GM21360 (cell line): ENCODE measurements around the gene BCL11A.

Experiments used
- ATAC-seq: cut with Tn5 transposase; IDR thresholded peaks from one replicate; pipeline ENCODE4 v1.9.1; 2021; ENCODE audit warnings: mild to moderate bottlenecking, moderate library complexity; ENCODE audit not compliant: unreplicated experiment

Gene BCL11A

DNA sequence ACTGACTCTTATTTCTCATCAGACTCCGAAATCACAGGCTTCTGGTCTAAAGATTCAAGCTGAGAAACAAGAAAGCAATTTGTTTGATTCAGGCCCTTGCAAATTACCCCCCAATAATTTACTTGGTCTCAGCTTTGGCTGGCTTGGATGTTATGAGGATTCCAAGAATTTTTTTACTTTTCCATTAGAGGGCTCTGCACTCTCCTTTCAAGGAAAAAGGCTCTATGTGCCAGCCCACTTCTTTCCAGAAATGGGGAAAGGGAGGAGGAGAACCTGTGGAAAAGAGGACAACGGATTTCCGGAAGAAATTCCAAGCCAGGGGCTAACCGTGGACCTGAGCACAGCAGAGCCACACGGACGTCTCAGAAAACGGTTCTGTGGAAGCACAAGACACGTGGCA, 44.4 kb downstream of the BCL11A start:
- no peak for ATAC-seq

DNA sequence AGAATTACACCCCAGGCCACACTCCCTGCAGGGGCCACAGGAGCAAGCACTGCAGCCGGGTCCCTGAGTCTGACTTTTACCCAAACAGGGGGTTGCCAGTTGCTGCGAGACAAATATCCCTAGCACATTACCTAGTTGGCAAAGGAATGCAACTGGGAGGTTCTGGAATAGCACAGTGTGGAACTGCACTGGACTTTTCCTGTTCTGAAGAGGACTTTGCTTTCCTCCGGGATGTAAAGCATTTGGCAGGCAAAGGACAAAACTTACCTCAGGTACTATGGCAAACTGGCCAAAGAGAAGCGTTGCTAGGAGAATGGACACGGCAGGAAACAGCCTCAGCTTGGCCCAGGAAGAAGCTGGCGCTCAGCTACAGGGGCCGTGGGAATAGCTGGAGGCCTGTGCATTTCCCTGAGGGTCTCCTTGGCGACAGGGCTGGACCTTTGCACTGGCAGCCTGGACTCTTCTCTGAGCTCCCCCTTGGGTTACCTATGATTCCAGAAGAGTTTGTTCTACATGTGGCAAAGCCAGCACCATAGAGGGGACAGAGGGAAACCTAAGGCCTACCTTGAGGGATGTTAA, 45.0 kb downstream of the BCL11A start:
- no peak for ATAC-seq

DNA sequence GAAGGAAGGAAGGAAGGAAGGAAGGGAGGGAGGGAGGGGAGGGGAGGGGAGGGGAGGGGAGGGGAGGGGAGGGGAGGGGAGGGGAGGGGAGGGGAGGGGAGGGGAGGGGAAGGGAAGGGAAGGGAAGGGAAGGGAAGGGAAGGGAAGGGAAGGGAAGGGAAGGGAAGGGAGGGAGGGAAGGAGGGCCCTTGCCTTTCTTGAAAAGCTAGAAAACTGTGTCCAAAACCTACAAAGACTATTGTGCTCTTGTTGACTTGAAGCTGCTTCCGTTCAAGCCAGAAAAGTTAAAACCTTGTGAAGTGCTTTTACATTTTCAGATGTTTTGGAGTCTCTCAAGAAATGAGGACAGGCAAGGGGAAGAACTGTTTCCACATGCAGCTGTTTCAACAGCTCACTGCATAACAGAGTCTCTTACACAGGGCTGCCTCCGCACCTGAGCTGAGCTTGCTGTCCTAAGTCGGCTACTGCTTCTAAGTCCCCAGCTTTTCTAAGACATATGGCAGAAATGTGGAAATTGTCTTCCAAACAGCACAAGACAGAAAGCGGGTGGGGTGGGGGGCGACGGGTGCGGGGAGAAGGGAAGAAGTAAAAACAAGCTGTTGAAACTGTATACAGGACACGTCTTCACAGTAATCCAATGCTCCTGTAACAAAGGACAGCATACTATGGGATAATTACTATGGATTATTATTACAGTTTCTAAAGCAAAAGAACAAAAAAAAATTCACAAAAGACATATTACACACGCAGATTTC, 46.1 kb downstream of the BCL11A start:
- ATAC-seq: no peak

DNA sequence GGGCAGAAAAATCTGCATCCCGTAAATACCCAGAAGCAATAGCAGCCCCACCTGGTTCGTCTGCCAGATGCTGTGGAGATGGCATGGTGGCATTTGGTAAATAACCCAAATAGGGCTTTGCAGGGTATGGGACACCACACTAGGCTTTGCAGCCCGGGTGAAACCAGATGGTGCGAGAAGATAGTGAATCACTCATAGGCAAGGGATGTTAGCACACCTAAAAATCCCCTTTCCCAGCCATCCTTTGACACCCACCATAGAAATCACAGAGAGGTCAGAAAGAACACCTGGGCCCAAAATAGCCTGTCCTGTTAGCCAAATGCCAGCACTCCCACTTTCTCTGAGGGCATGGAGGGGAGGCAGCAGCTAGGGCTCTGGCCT, 47.6 kb downstream of the BCL11A start:
- ATAC-seq: peak; percentile 60

DNA sequence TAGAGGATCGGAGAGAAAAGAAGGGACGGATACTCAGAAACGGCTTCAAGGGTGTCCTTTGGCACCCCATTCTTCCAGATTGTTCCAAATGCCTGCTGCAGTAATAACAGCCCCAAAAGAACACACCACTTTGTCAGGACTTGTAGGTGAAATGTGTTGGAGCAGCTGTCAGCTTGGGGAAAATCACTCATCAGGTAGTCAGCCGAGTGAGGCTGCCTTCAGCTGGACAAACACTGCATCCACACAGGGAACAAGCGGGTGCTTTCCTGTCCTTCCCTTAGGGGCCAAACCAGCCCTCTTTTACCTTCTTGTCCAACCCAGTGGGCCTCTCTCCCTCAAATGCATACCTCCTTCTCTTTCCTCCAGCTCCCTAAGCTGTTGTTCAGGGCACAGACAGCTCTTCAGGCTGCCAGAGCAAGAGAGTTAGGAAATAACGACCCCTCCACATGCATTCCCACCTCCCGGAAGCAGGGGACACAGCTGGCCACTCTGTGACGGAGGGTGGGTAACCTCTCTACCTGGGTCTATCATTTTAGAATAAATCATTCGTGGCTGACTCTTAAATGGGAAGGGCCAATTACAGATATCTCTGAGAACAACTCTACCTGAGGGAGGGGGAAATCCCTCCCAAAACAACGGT, 48.1 kb downstream of the BCL11A start:
- no peak for ATAC-seq

DNA sequence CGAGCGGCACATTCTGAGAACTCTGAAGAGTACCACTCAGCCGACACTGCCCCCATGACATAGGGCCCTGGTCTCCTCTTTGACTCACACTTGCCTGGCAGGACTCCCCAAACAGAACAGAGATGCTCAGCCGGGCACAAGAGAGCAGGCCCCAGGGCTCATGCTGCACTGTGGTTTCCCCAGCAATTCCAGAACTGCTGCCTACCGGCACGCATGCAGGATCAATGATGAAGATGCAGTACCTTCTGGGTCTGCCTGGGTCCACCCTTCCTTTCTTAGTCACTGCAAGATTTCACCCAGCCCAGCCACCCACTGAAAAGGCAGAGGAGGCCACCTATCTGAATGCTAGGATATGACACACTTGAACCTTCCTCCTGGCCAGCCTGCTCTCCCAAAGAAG, 49.4 kb downstream of the BCL11A start:
- ATAC-seq: no peak

DNA sequence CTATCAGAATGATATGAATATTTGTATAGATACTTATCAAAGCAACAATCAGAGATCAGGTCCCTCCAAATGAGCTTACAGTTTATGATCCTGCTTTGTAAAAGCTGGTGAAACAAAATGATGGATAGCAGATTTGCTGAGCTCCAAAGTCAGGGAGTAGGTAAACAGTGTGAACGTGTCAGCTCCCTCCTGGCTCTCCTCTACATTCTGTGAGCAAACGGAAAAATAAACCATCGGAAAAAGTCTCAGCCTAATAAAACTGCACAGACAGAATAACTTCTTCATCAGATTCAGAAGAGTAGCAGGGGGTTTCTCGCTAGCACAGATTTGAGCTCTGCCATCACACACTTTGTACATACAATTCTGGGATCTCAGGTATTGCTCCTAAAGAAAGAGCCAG, 51.3 kb downstream of the BCL11A start:
- no peak for ATAC-seq

DNA sequence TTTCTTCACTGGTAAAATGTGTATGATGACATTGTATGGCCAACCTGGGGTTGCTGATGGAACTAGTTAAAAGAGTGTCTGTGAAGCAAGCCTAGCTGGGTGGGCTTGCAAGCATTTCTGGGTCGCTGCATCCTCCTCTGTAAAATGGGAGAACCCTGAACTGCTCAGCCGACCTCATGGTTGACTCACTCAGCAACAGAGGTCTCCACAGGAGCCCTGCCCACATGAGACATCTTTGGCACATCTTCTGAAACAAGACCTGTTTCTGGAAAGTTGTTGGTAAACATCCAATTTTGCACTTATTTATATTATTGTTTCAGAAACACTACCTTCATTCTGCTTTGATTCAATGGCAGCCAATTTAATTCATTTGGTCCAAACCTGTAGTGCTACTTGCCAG, 52.6 kb downstream of the BCL11A start:
- no peak for ATAC-seq

DNA sequence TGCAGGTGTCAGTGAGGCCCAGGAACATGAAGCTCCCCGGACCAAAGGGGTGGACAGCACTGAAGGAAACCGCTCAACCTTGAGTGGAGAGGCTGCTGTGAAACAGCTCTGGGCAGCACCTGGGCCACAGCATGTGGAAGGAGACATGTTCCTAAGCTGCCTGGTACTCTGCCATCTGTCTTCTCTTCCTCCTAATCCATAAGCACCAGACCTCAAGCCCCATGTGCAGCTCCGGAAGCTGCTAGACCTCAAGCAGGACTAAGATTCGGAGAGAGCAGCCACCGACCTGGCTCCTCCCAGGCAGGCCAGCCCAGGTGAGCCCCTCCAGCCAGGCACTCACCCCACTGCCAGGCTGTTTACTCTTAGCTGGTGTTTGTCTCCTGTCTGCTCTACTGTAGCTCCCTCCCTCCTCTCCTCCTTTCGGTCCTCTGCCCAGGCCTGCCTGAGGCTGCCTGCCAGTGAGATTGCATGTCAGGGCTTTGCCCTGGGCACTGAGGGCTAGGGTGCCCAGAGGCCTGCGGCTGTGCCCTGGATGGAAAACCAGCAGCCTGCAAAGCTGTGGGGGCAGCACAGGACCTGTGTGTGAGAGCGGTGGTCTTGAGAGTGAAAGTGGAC, 53.7 kb downstream of the BCL11A start:
- no peak for ATAC-seq

DNA sequence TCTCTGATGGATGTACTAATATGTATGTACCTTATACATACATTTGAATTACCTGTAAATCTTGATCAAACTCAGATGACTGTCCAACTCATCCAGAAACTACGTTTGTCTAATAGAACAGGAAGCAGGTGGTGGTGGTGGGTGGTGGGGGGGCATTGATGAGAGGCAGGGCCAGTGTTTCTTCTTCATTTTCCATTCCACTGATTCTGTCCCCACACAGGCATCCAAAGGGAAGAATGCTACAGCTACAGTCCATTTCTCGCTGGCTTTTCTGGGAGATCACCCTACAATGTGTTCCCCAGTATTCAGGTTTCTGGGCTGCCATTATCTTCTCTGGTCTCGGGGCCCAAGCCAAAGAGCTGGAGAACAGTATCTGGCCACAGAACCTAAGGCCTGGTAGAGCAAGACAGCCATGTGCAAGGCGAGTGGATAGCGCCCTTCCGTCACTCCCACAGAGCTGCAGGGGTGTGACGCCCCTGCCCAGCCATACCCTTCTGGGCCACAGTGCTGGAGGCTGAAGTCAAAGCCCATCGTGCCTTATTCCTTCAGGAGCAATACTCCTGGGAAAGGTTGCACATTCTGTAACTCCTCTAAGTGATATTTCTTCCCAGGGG, 54.5 kb downstream of the BCL11A start:
- peak; percentile 43 for ATAC-seq

DNA sequence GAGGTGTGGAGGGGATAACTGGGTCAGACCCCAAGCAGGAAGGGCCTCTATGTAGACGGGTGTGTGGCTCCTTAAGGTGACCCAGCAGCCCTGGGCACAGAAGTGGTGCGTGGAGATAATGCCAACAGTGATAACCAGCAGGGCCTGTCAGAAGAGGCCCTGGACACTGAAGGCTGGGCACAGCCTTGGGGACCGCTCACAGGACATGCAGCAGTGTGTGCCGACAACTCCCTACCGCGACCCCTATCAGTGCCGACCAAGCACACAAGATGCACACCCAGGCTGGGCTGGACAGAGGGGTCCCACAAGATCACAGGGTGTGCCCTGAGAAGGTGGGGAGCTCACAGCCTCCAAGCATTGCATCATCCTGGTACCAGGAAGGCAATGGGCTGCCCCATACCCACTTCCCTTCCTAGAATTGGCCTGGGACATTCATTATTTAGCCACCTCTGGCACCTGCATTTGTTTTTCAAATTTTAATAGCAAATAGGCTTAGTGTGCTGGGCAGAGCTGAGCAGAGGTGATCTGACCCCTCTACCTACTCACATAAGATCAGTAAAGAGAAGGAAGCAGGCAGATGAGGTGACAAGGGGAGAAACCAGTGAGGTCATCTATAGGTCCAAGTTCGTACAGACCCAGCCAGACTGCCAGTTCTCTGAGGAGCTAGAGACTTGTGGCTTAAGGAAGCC, 55.2 kb downstream of the BCL11A start:
- no peak for ATAC-seq

DNA sequence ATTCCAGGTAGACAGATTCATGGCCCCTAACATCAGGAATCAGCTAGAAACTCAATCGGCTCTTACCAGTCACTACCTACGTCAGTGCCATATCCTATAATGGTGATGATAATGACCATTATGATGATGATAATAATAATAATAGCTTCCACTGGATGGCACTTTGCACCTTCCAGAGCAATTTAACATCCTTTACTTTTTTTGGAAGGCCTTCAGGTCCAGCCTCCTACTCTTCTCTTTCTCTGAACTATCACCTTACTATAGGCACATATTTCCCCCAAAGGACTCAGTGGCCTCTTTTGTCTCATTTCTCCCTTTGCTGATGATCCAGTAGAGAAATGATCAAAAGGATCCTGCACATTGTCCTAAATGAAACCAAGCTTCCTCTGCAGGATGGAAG, 56.0 kb downstream of the BCL11A start:
- ATAC-seq: no peak

DNA sequence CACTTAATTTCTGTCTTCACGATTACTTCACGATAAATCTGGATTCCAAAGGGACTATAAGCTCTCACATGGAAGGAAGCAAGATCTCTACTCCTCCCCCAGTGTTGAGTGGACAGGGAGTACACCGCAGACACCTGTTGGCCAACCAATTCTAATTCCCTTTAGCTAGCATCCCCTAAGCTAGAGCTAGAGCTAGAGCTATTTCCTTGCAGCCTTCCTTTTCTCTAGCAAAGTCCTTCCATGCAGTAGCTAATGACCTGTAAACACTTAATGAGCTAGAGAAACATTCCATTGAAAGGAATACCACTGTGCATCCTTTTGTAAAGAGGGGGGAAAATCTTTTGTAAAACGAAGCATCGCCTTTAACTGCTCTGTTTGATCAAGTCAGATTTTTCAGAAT, 56.5 kb downstream of the BCL11A start:
- no peak for ATAC-seq

DNA sequence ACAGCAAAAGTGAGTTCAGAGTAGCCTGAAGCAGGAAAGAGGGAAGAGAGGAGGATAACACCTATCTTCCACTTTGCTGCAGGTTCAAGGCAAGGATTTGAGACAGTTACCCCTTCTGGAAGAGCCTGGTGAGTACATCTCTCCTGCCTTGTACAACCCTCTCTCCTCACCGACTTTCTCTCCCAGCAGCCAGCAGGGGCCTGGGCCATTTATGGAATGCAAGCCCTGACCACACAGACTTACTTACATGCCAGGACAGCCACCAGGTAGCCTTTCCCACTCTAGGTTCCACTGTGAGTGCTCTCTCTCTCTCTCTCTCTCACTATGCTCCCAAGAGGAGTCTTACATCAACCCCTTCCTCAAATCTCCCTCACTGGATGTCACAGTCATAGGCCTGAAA, 57.0 kb downstream of the BCL11A start:
- ATAC-seq: no peak

DNA sequence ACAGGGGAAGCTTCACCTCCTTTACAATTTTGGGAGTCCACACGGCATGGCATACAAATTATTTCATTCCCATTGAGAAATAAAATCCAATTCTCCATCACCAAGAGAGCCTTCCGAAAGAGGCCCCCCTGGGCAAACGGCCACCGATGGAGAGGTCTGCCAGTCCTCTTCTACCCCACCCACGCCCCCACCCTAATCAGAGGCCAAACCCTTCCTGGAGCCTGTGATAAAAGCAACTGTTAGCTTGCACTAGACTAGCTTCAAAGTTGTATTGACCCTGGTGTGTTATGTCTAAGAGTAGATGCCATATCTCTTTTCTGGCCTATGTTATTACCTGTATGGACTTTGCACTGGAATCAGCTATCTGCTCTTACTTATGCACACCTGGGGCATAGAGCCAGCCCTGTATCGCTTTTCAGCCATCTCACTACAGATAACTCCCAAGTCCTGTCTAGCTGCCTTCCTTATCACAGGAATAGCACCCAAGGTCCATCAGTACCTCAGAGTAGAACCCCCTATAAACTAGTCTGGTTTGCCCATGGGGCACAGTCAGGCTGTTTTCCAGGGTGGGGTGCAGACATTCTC, 58.3 kb downstream of the BCL11A start:
- ATAC-seq: no peak

DNA sequence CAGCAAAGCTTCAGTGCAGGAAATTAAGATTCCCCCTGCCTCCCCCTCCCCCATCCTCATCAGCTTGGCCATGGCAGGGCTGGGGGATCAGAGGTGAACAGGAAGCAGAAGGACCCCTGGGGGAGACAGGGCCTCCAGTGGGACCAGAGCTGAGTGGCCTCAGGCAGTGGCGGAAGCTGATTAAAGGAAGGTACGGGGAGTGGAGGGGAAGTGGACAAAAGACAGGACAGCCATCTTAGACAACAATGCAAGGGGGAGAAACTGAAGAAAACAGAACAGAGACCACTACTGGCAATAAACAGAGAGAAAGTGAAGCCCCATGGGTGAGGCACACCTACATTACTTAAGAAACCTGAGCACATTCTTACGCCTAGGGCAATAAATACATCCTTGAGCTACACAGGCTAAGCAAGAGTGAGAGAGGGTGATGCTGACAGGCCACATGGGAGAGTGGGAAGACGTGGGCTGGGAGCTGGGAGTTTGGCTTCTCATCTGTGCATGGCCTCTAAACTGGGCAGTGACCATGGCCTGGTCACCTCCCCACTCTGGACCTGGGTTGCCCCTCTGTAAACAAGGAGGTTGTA, 59.6 kb downstream of the BCL11A start:
- no peak for ATAC-seq

DNA sequence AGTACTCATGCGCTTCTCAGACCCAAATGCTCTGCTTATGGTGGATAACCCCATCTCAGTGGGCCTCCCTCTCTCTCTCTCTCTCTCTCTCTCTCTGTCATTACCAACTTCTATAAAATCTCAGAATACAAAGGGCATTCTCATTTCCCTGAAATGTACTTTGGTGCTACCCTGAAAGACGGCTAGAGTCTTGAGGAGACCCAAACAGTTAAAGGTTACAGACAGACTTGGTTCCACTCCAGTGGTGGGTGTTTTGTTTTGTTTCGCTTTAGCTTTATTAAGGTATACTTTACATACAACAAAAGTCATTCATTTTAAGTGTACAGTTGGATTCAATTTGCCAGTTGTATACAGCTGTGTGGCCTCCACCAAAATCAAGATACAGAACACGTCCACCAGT, 60.9 kb downstream of the BCL11A start:
- no peak for ATAC-seq

DNA sequence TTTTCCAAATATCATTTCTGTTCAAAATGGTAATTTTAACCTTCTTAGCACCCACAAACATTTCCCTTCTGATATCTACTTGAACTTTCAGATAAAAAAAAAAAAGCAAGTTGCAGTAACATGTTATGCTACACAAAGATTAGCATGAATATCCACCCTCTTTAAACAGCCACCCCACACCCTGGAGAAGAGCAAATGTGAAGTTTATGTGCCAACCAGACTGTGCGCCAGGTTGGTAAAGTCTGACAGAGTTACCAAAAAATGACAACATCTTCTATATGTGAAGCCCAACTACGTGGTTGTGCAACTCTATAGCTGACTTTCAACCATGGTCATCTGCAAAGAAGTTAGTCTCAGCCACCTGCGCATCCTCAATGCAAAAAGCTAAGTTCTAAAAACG, 62.6 kb downstream of the BCL11A start:
- ATAC-seq: no peak

DNA sequence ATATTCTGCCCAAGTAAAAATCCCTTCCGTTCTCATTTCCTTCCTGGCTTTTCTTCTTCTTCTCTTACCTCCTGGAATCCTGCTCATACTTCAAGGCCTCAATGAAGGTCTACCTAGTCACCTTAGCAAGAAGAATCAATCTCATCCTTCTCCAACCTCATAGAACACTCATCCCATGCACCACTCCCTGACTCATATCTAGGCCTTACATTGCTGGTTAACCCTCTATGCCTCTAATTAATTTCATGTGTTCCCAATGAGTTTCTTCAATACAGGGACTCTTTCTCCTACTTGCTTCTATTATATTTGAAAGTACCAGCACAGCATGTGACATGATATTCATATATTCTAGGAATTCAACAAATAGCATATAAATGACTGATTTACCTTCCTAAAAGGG, 63.0 kb downstream of the BCL11A start:
- ATAC-seq: no peak

DNA sequence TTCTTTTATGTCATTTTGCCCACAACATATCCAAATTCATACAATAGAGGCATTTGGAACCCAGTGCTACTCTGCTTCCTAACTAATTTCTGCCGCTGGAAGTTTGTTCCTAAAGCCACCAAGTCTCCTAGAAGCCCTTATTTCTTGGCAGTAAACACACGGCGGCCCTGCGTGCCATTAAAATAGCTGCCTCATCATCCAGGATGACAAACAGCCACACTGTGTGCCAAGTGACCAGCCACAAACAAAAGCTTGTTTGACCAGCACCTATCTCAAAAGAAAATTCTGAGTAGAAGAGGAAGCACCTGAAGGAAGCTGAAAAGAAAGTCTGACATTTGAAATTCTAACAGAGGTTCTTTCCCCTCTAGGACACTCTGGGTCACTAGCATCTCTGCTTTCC, 64.2 kb downstream of the BCL11A start:
- no peak for ATAC-seq
